SK-N-SH treated with all-trans-retinoic acid at 6 μM for 48 hours (cell line): Measurements from ENCODE around the gene MESP2.

ENCODE experiments used
- ATAC-seq: fragments of 200-7000 bp; cut with Tn5 transposase; 3 replicates; pipeline ENCODE4 v1.9.1; 2020; ENCODE audit warnings: mild to moderate bottlenecking, moderate library complexity
- ARNTL ChIP-seq: fragments of 450-650 bp; formaldehyde crosslinking; IDR thresholded peaks from 2 replicates; pipeline ENCODE4 v1.5.0; 2020; ENCODE audit warnings: low read depth, mild to moderate bottlenecking, moderate library complexity, borderline replicate concordance
- BACH2 ChIP-seq: fragments of 250-450 bp; sonication (Bioruptor Pico); IDR thresholded peaks from 2 replicates; pipeline ENCODE4 v1.9.0; 2021; ENCODE audit warnings: mild to moderate bottlenecking, borderline replicate concordance
- CREB5 ChIP-seq: fragments of 250-450 bp; sonication (Bioruptor Pico); IDR thresholded peaks from 2 replicates; pipeline ENCODE4 v1.5.1; 2020; ENCODE audit warnings: low read depth, mild to moderate bottlenecking, moderate library complexity
- CSDC2 ChIP-seq: fragments of 250-450 bp; sonication (Bioruptor Pico); IDR thresholded peaks from 2 replicates; pipeline ENCODE4 v1.5.0; 2020; ENCODE audit warnings: mild to moderate bottlenecking, moderate library complexity
- CSRNP3 ChIP-seq: fragments of 250-450 bp; sonication (Bioruptor Pico); IDR thresholded peaks from 2 replicates; pipeline ENCODE4 v1.5.1; 2021; ENCODE audit warnings: mild to moderate bottlenecking, moderate library complexity
- ESRRG ChIP-seq: fragments of 250-450 bp; sonication (Bioruptor Pico); IDR thresholded peaks from 2 replicates; pipeline ENCODE4 v1.6.1; 2021; ENCODE audit warnings: mild to moderate bottlenecking
- GLIS3 ChIP-seq: fragments of 250-450 bp; sonication (Bioruptor Pico); IDR thresholded peaks from 2 replicates; pipeline ENCODE4 v1.5.0; 2020; ENCODE audit warnings: mild to moderate bottlenecking, moderate library complexity
- POU6F1 ChIP-seq: fragments of 250-450 bp; sonication (Bioruptor Pico); IDR thresholded peaks from 2 replicates; pipeline ENCODE4 v1.8.0; 2021; ENCODE audit warnings: low read depth, mild to moderate bottlenecking, moderate library complexity, borderline replicate concordance
- PPARA ChIP-seq: fragments of 250-450 bp; sonication (Bioruptor Pico); IDR thresholded peaks from 2 replicates; pipeline ENCODE4 v1.5.0; 2020; ENCODE audit warnings: mild to moderate bottlenecking, borderline replicate concordance
- RARB ChIP-seq: fragments of 250-450 bp; sonication (Bioruptor Pico); IDR thresholded peaks from 2 replicates; pipeline ENCODE4 v1.8.0; 2021; ENCODE audit warnings: mild to moderate bottlenecking, moderate library complexity
- SNAI2 ChIP-seq: fragments of 250-450 bp; sonication (Bioruptor Pico); IDR thresholded peaks from 2 replicates; pipeline ENCODE4 v1.5.0; 2020; ENCODE audit warnings: mild to moderate bottlenecking, moderate library complexity
- TCF4 ChIP-seq: fragments of 250-450 bp; sonication (Bioruptor Pico); IDR thresholded peaks from 2 replicates; pipeline ENCODE4 v1.8.0; 2021; ENCODE audit warnings: mild to moderate bottlenecking, moderate library complexity, borderline replicate concordance
- TOX ChIP-seq: fragments of 250-450 bp; sonication (Bioruptor Pico); IDR thresholded peaks from 2 replicates; pipeline ENCODE4 v1.8.0; 2021; ENCODE audit warnings: mild to moderate bottlenecking, moderate library complexity, borderline replicate concordance
- ZC3H10 ChIP-seq: fragments of 250-450 bp; sonication (Bioruptor Pico); IDR thresholded peaks from 2 replicates; pipeline ENCODE4 v1.5.1; 2021; ENCODE audit warnings: mild to moderate bottlenecking, moderate library complexity
- ZFP3 ChIP-seq: fragments of 250-450 bp; sonication (Bioruptor Pico); IDR thresholded peaks from 2 replicates; pipeline ENCODE4 v1.5.0; 2020; ENCODE audit warnings: mild to moderate bottlenecking, moderate library complexity
- ZFP30 ChIP-seq: fragments of 450-650 bp; formaldehyde crosslinking; IDR thresholded peaks from 2 replicates; pipeline ENCODE4 v1.5.0; 2022; ENCODE audit warnings: mild to moderate bottlenecking, moderate library complexity
- ZNF565 ChIP-seq: fragments of 450-650 bp; formaldehyde crosslinking; conservative IDR thresholded peaks from 2 replicates; pipeline ENCODE4 v1.5.0; 2020; ENCODE audit warnings: low read depth, mild to moderate bottlenecking, moderate library complexity
- ZNF70 ChIP-seq: fragments of 450-650 bp; formaldehyde crosslinking; IDR thresholded peaks from 2 replicates; pipeline ENCODE4 v1.5.0; 2020; ENCODE audit warnings: mild to moderate bottlenecking, moderate library complexity
- ZNF8 ChIP-seq: fragments of 450-650 bp; formaldehyde crosslinking; IDR thresholded peaks from 2 replicates; pipeline ENCODE4 v1.5.0; 2020; ENCODE audit warnings: mild to moderate bottlenecking, moderate library complexity
- TF ChIP-seq, protein P1 (sequence below): fragments of 250-450 bp; sonication (Bioruptor Pico); IDR thresholded peaks from 2 replicates; pipeline ENCODE4 v1.5.0; 2020; ENCODE audit warnings: mild to moderate bottlenecking, moderate library complexity
- TF ChIP-seq, protein P2 (sequence below): fragments of 250-450 bp; sonication (Bioruptor Pico); IDR thresholded peaks from 2 replicates; pipeline ENCODE4 v1.8.0; 2020; ENCODE audit warnings: mild to moderate bottlenecking, moderate library complexity, borderline replicate concordance

Gene MESP2

DNA sequence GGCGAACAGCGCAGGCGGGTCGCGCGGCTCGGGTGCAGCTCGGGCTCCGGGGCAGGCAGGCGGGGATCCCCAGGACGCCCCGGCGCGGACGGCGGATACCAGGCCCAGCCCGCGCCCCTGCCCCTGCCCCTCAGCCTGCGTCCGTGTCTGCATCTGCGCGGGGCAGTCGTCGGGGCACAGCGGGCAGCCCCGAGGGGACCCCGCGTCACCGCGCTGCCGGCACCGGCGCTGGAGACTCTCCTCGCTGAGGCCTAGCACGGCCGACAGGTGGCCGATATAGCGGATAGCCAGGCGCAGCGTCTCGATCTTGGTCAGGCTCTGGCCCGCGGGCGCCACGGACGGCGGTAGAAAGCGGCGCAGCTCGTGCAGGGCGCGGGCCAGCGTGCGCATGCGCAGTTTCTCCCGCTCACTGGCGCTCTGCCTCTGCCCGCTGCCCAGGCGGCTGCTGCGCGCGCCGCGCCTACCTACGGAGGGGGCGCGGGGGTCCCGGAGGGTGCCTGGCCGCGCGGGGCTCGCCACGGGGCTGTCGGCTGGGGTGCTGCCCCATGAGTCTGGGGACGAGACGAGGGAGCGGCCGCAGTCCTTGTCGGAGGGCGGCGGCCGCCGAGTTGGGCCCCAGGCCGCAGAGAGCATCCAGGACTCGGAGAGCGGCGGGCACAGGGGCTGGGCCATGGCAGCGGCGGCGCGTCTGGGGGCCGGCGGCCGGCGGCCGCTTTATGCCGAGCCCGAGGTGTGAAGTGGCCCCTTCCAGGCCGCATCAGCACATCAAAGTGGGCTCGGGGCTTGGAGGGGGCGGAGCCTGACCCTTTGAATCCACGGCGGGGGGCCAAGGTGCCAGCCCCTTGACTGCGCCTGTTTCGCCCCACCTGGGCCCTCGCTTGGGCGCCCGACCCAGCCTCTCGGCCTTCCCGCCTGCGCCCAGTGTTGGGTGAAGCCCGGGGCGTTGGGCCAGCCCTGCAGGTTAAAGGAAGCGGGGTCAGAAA lies 25.3 kb upstream of the MESP2 start, which contains the start of gene MESP1:
Gene MESP1 (minus strand): TSS at position 690 of the 983 bp plus-strand sequence. CDS start 18 bp downstream, at position 672.
- ATAC-seq, result peak; percentile 97

GRCh38 chr15:89751748-89752147 lies 24.4 kb upstream of the MESP2 start:
- ATAC-seq, result no peak
- TF ChIP-seq, protein P1, sequence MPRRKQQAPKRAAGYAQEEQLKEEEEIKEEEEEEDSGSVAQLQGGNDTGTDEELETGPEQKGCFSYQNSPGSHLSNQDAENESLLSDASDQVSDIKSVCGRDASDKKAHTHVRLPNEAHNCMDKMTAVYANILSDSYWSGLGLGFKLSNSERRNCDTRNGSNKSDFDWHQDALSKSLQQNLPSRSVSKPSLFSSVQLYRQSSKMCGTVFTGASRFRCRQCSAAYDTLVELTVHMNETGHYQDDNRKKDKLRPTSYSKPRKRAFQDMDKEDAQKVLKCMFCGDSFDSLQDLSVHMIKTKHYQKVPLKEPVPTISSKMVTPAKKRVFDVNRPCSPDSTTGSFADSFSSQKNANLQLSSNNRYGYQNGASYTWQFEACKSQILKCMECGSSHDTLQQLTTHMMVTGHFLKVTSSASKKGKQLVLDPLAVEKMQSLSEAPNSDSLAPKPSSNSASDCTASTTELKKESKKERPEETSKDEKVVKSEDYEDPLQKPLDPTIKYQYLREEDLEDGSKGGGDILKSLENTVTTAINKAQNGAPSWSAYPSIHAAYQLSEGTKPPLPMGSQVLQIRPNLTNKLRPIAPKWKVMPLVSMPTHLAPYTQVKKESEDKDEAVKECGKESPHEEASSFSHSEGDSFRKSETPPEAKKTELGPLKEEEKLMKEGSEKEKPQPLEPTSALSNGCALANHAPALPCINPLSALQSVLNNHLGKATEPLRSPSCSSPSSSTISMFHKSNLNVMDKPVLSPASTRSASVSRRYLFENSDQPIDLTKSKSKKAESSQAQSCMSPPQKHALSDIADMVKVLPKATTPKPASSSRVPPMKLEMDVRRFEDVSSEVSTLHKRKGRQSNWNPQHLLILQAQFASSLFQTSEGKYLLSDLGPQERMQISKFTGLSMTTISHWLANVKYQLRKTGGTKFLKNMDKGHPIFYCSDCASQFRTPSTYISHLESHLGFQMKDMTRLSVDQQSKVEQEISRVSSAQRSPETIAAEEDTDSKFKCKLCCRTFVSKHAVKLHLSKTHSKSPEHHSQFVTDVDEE (CRISPR knock-in tag), result no peak
- TF ChIP-seq TOX (CRISPR knock-in tag) (no peak), PPARA (CRISPR knock-in tag) (no peak), ZFP30 (CRISPR knock-in tag) (no peak)

More for the DNA sequence above, 25.3 kb upstream of the MESP2 start, which contains the start of gene MESP1:
- TF ChIP-seq ZFP3 (CRISPR knock-in tag) (0 out of 2 replicates have a peak, but pooled peaks have one; percentile 25), ESRRG (CRISPR knock-in tag) (no peak)

DNA sequence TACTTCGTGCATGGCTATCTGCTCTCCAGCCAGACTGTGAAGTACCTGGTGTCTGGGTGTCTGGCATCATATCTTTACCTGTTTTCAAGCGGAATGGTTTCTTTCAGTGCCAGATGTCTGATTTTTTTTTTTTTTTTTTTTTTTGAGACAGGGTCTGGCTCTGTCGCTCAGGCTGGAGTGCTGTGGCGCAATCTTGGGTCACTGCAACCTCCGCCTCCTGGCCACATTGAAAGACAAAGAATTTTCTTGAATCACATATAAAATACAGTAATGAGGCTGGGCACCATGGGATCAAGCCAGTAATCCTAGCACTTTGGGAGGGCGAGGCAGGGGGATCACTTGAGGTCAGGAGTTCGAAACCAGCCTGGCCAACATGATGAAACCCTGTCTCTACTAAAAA lies 22.3 kb upstream of the MESP2 start:
- TF ChIP-seq ZNF70 (CRISPR knock-in tag), result no peak
- no peak for TF ChIP-seq POU6F1
- no peak for TF ChIP-seq RARB (CRISPR knock-in tag)
- TF ChIP-seq, protein P2, sequence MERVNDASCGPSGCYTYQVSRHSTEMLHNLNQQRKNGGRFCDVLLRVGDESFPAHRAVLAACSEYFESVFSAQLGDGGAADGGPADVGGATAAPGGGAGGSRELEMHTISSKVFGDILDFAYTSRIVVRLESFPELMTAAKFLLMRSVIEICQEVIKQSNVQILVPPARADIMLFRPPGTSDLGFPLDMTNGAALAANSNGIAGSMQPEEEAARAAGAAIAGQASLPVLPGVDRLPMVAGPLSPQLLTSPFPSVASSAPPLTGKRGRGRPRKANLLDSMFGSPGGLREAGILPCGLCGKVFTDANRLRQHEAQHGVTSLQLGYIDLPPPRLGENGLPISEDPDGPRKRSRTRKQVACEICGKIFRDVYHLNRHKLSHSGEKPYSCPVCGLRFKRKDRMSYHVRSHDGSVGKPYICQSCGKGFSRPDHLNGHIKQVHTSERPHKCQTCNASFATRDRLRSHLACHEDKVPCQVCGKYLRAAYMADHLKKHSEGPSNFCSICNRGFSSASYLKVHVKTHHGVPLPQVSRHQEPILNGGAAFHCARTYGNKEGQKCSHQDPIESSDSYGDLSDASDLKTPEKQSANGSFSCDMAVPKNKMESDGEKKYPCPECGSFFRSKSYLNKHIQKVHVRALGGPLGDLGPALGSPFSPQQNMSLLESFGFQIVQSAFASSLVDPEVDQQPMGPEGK, result no peak
- no peak for TF ChIP-seq TCF4 (CRISPR knock-in tag)
- TF ChIP-seq CSRNP3 (CRISPR knock-in tag), result no peak
- TF ChIP-seq ARNTL (CRISPR knock-in tag), result no peak
- TF ChIP-seq CREB5 (CRISPR knock-in tag), result no peak
- TF ChIP-seq, protein P1 (CRISPR knock-in tag), result no peak
- no peak for TF ChIP-seq ZFP3 (CRISPR knock-in tag)
- no peak for TF ChIP-seq SNAI2 (CRISPR knock-in tag)
- no peak for TF ChIP-seq PPARA (CRISPR knock-in tag)
- no peak for TF ChIP-seq ZNF8
- TF ChIP-seq ZNF565 (CRISPR knock-in tag), result no peak
- no peak for TF ChIP-seq BACH2 (CRISPR knock-in tag)
- TF ChIP-seq ZC3H10 (CRISPR knock-in tag), result no peak
- TF ChIP-seq TOX (CRISPR knock-in tag), result no peak
- TF ChIP-seq GLIS3 (CRISPR knock-in tag), result no peak
- TF ChIP-seq CSDC2 (CRISPR knock-in tag), result no peak
- TF ChIP-seq, all 23 proteins: peak for 0
- ATAC-seq, result no peak
